Measurements from ENCODE around the gene CCDC51.

The CCDC51 gene

DNA sequence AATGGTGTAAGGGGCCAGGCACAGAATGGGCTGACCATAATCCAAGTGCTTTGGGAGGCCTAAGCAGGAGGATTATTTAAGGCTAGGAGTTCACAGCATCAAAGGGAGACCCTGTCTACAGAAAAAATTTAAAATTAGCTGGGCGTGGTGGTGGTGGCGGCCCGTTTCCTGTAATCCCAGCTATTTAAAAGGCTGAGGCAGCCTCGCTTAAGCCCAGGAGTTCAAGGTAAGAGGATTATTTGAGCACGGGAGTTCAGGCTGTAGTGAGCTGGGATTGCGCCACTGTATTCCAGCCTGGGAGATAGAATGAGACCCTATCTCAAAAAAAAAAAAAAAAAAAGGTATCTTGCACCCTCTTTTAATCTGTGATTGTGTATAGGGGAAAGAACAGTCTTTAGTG is 2.0 kb upstream of the CCDC51 start:
- TF ChIP-seq CTCF (IDR thresholded peaks at IDR 0.05; ENCODE audit: control insufficient read depth, insufficient read depth, low read depth, low read length, missing control alignments): no peak
- DNase-seq (ENCODE audit: low read depth): no peak
- H3K4me3 ChIP-seq (ENCODE audit: control insufficient read depth, low read depth, low read length): no peak overlapping the region

DNA sequence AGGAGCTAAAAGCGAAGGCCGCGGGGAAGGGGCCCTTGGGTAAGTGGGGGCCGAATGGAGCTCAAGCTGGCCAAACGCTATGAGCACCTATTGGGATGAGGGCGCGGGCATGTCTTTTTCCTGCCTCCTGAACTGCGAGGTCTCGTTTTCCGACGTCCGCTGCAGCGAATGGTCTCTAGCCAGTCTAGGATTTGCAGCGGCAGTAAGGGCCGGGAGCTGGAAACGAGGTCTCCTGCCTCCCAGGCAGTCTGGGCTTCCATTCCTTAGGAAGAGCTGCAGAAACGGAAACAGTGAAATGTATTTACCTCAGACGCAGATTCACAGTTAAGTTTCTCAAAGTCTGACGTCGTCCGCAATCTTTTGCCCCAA is 655 bp upstream of the CCDC51 start:
- no peak for DNase-seq (ENCODE audit: low read depth)
- TF ChIP-seq CTCF (IDR thresholded peaks at IDR 0.05; ENCODE audit: control insufficient read depth, insufficient read depth, low read depth, low read length, missing control alignments): no peak
- H3K4me3 ChIP-seq (ENCODE audit: control insufficient read depth, low read depth, low read length): peak overlapping the region; percentile 98

- TF ChIP-seq CTCF (IDR thresholded peaks at IDR 0.05; ENCODE audit: control insufficient read depth, insufficient read depth, low read depth, low read length, missing control alignments): no peak
- DNase-seq (ENCODE audit: low read depth): no peak
- no peak overlapping the region for H3K4me3 ChIP-seq (ENCODE audit: control insufficient read depth, low read depth, low read length)
Measured at GRCh38 chr3:48437812-48438211, 2.1 kb downstream of the CCDC51 start.

DNA sequence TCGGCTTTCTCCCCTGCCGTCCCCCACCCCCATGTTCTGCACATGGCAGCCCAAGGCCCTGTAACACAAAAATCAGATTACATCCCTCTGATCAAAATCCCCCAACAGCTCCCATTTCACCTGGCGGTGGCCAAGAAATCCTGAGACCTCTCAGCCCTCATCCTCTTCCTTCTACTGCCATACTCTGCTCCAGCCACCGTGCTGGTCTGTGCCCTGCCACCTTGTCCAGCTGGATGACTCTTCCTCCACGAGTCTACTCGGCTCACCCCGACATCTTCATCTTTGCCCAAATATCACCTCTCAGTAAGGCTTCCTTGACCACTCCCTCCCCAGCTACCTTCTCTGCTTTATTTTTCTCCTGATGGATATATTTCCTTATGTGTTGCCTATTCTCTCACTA is 3.1 kb downstream of the CCDC51 start:
- no peak for TF ChIP-seq CTCF (IDR thresholded peaks at IDR 0.05; ENCODE audit: control insufficient read depth, insufficient read depth, low read depth, low read length, missing control alignments)
- H3K4me3 ChIP-seq (ENCODE audit: control insufficient read depth, low read depth, low read length): no peak overlapping the region
- DNase-seq (ENCODE audit: low read depth): no peak

DNA sequence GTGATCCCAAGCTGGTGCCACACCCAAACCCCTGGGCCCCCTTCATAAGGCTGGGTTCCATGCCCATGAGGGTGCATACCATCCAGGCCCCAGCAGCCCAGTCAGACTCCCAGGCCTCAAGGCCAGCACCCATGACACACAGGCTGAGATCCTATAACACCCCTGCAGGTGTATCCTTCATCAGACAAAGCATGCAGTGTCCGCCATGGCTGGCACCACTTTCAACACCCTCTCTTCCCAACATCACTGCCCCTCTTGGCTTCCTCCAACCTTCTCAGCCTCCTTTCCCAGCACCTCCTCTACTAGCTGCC is 3.5 kb downstream of the CCDC51 start:
- no peak for TF ChIP-seq CTCF (IDR thresholded peaks at IDR 0.05; ENCODE audit: control insufficient read depth, insufficient read depth, low read depth, low read length, missing control alignments)
- no peak overlapping the region for H3K4me3 ChIP-seq (ENCODE audit: control insufficient read depth, low read depth, low read length)
- DNase-seq (ENCODE audit: low read depth): no peak

GRCh38 chr3:48435774-48436476 is 4.0 kb downstream of the CCDC51 start:
- peak; percentile 100 for TF ChIP-seq CTCF (IDR thresholded peaks at IDR 0.05; ENCODE audit: control insufficient read depth, insufficient read depth, low read depth, low read length, missing control alignments)
- no peak overlapping the region for H3K4me3 ChIP-seq (ENCODE audit: control insufficient read depth, low read depth, low read length)
- peak; percentile 32 for DNase-seq (ENCODE audit: low read depth)

DNA sequence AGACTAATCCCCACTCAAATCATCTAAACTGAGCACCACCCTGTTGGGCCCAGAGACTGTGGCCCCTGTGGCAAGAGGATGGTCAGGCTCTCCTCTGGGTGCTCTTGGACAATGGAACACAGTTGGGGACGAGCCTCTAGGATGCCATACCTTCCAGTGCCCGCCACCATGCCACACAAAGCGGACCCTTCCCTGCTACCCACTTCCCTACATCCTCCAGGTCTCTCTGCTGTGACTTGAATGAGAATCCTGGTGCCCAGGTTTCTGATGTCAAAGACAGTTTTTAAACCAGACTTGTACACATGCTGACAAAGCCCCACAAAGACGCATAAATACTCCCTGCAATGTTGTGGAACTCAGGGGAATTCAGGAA is 4.7 kb downstream of the CCDC51 start:
- H3K4me3 ChIP-seq (ENCODE audit: control insufficient read depth, low read depth, low read length): no peak overlapping the region
- no peak for TF ChIP-seq CTCF (IDR thresholded peaks at IDR 0.05; ENCODE audit: control insufficient read depth, insufficient read depth, low read depth, low read length, missing control alignments)
- no peak for DNase-seq (ENCODE audit: low read depth)
